Stimulated activated CD8-positive, alpha-beta memory T cell treated with anti-CD3 and anti-CD28 coated beads, Interleukin-7, amount 100 ng/mL, for 48 hours (primary cell): ENCODE results near the gene ADAMTSL2.

Source experiments
- DNase-seq, 2 donors: peaks; one replicate each; pipeline ENCODE4 v3.0.0-alpha.2; 2020; ENCODE audit warnings: low read depth in 1 of 2; ENCODE audit errors: extremely low read depth in 1 of 2

ADAMTSL2 gene

GRCh38 chr9:133516256-133516960, 18.1 kb upstream of the ADAMTSL2 start:
- DNase-seq = no peak

GRCh38 chr9:133516961-133517350, 17.5 kb upstream of the ADAMTSL2 start:
- no peak for DNase-seq

GRCh38 chr9:133517711-133518110, 16.8 kb upstream of the ADAMTSL2 start:
- DNase-seq = no peak

GRCh38 chr9:133518200-133518599, 16.3 kb upstream of the ADAMTSL2 start:
- no peak for DNase-seq

GRCh38 chr9:133518706-133519449, 15.6 kb upstream of the ADAMTSL2 start:
- no peak for DNase-seq

GRCh38 chr9:133519693-133520092, 14.8 kb upstream of the ADAMTSL2 start:
- no peak for DNase-seq

- DNase-seq = no peak
Observed at GRCh38 chr9:133520121-133520835, 14.2 kb upstream of the ADAMTSL2 start.

GRCh38 chr9:133521122-133522072, 13.1 kb upstream of the ADAMTSL2 start:
- no peak for DNase-seq

GRCh38 chr9:133522073-133522910, 12.2 kb upstream of the ADAMTSL2 start:
- DNase-seq = no peak

GRCh38 chr9:133523106-133523505, 11.4 kb upstream of the ADAMTSL2 start:
- DNase-seq = no peak

- DNase-seq = no peak
Observed at GRCh38 chr9:133524146-133524545, 10.4 kb upstream of the ADAMTSL2 start.

- no peak for DNase-seq
Observed at GRCh38 chr9:133524679-133525228, 9.8 kb upstream of the ADAMTSL2 start, which contains the start of gene MYMK. MYMK (minus strand) TSS chr9:133524959; CDS start chr9:133524844, 115 bp downstream.

GRCh38 chr9:133525677-133526076, 8.8 kb upstream of the ADAMTSL2 start:
- no peak for DNase-seq

- DNase-seq = no peak
Observed at GRCh38 chr9:133526721-133527321, 7.7 kb upstream of the ADAMTSL2 start.

GRCh38 chr9:133527444-133527920, 7.0 kb upstream of the ADAMTSL2 start:
- DNase-seq = no peak

- no peak for DNase-seq
Observed at GRCh38 chr9:133528001-133528875, 6.3 kb upstream of the ADAMTSL2 start.

- DNase-seq = no peak
Observed at GRCh38 chr9:133528876-133529241, 5.6 kb upstream of the ADAMTSL2 start.

GRCh38 chr9:133529457-133529856, 5.0 kb upstream of the ADAMTSL2 start:
- no peak for DNase-seq
